GM06990 (cell line): Measurements from ENCODE around the gene NCAM1.

ENCODE experiments used
- DNase-seq: peaks from one replicate; pipeline ENCODE4 v3.0.0-alpha.2; 2011; ENCODE audit not compliant: insufficient read length; ENCODE audit errors: extremely low read depth
- H3K27me3 ChIP-seq: replicated peaks from 2 replicates; pipeline ENCODE4 v1.6.0; 2011; ENCODE audit warnings: low read length; ENCODE audit not compliant: control insufficient read depth, insufficient read depth
- H3K36me3 ChIP-seq: 2 replicates; pipeline ENCODE4 v1.5.1; 2011; ENCODE audit warnings: low read length; ENCODE audit not compliant: control insufficient read depth, insufficient read depth
- H3K4me3 ChIP-seq: replicated peaks from 2 replicates; pipeline ENCODE4 v1.5.1; 2011; ENCODE audit warnings: low read depth, mild to moderate bottlenecking, control low read depth, low read length
- TF ChIP-seq, protein P1 (sequence below): IDR thresholded peaks from 2 replicates; pipeline ENCODE4 v1.5.1; 2011; ENCODE audit warnings: low read length, control low read depth, mild to moderate bottlenecking, inconsistent platforms; ENCODE audit not compliant: insufficient read depth, poor library complexity, severe bottlenecking

The NCAM1 gene

GRCh38 chr11:113174882-113175281, 213.7 kb downstream of the NCAM1 start:
- TF ChIP-seq, protein P1, sequence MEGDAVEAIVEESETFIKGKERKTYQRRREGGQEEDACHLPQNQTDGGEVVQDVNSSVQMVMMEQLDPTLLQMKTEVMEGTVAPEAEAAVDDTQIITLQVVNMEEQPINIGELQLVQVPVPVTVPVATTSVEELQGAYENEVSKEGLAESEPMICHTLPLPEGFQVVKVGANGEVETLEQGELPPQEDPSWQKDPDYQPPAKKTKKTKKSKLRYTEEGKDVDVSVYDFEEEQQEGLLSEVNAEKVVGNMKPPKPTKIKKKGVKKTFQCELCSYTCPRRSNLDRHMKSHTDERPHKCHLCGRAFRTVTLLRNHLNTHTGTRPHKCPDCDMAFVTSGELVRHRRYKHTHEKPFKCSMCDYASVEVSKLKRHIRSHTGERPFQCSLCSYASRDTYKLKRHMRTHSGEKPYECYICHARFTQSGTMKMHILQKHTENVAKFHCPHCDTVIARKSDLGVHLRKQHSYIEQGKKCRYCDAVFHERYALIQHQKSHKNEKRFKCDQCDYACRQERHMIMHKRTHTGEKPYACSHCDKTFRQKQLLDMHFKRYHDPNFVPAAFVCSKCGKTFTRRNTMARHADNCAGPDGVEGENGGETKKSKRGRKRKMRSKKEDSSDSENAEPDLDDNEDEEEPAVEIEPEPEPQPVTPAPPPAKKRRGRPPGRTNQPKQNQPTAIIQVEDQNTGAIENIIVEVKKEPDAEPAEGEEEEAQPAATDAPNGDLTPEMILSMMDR: no peak
- Histone ChIP-seq H3K4me3 (no peak overlapping the region), H3K27me3 (no peaks in the 10 kb centered on the region; the same call in none of the 2 replicates), H3K36me3 (no peaks in the 10 kb centered on the region)
- no peak for DNase-seq

DNA sequence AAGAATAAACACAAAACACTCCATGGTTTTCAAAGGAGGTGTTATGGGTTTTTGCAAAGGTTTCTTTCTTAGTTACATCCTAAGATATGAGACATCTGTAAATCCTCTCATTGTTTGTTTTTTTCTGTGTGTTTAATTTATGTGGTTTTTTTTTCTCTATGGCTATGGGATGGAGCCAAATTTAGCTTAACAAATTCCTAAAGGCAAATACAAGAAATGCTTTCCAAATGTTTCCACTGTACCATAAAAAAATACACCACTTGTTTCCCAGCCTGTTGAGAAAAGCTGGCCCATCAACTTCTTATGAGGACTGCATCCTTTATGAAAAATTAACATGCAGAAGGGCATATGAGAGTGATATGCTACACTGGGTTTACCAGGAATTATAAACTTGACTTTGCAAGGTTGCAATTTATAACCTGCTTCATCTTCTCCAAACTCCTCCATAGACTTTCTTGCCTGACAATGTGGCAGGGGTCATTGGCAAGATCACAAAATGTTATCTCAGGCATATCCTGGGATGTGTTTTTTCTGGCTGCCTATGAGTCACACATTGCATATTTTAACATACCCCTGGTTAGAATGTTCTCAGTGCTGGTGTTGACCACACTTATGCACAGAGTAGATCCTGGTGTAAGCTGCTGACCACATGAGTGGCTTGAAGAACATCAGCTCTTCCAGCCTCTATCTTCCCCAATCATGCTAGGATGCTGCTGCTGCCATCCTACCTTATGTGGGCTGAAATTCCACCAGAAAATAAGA, 215.6 kb downstream of the NCAM1 start:
- no peak for DNase-seq
- H3K4me3 ChIP-seq: no peak overlapping the region
- peaks cover 2% of the 10 kb centered on the region for H3K27me3 ChIP-seq
- no peaks in the 10 kb centered on the region for H3K36me3 ChIP-seq
- TF ChIP-seq, protein P1: no peak

- peaks cover 2% of the 10 kb centered on the region for H3K27me3 ChIP-seq
- DNase-seq: no peak
- no peak overlapping the region for H3K4me3 ChIP-seq
- no peaks in the 10 kb centered on the region for H3K36me3 ChIP-seq
- TF ChIP-seq, protein P1: no peak
Observed at GRCh38 chr11:113177671-113178070, 216.5 kb downstream of the NCAM1 start.

DNA sequence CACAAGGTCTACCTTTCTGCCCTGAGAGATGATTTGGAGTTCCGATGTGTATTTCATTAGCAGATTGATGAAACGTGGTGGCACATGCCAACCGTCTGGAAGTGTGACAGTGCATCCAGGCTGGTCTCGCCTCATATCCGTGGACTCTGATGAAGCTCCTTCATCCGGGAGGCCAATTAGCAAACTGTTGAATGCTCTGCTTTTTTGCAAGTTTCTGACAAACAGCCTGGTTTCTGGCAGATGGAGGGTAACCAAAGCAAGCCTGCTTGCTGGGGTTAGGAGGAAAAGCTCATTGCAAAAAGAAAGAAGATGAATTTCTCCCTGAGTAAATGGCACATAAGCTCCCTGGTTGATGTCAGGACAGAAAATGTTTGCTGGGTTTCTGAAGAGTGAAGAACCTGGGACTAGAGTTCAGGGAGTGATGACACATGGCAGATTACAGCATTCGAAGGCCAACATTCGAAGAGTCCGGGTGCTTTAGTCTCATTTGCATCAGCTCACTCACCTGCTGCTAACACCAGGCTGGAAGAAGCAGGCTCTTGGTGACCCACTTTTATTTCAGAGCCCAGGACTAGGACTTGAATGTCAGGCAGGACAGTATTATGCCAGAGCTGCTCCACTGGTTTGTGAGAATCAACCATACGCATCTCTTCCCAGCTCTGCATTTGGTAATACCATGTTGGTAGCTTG, 217.3 kb downstream of the NCAM1 start:
- Histone ChIP-seq H3K36me3 (no peaks in the 10 kb centered on the region), H3K27me3 (peaks cover 2% of the 10 kb centered on the region), H3K4me3 (no peak overlapping the region)
- TF ChIP-seq, protein P1: no peak
- no peak for DNase-seq

DNA sequence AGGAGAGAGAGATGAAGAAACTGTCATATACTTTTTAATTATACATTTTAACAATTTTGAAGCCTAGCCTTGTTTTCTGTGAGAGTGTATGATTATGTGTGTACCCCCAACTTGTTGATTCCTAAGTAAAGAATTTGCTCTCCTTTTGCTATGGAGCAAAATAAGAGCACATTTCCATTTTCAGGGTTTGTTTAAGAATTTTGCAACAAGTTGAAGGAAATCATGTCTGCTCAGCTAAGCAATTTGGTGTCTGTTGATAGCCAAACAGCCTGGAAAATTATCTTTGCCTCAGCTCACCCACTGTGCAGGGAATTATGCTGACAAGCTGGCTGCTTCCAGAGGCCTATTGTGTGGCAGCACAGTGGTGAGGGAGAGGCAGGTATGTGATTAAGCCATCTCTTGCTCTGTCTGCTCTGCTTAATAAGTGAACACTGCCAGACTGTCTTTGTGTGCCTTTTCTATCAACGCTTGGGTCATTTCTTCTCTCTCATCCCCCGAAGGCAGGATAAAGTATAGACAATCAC, 218.0 kb downstream of the NCAM1 start:
- no peaks in the 10 kb centered on the region for H3K36me3 ChIP-seq
- H3K4me3 ChIP-seq: no peak overlapping the region
- H3K27me3 ChIP-seq: peaks cover 2% of the 10 kb centered on the region
- TF ChIP-seq, protein P1: no peak
- no peak for DNase-seq
